HG02938 (cell line): ENCODE measurements around the gene BCAS3.

Experiments
- ATAC-seq: cut with Tn5 transposase; IDR thresholded peaks from one replicate; pipeline ENCODE4 v1.9.1; 2021; ENCODE audit warnings: mild to moderate bottlenecking, moderate library complexity; ENCODE audit not compliant: unreplicated experiment

BCAS3 gene

DNA sequence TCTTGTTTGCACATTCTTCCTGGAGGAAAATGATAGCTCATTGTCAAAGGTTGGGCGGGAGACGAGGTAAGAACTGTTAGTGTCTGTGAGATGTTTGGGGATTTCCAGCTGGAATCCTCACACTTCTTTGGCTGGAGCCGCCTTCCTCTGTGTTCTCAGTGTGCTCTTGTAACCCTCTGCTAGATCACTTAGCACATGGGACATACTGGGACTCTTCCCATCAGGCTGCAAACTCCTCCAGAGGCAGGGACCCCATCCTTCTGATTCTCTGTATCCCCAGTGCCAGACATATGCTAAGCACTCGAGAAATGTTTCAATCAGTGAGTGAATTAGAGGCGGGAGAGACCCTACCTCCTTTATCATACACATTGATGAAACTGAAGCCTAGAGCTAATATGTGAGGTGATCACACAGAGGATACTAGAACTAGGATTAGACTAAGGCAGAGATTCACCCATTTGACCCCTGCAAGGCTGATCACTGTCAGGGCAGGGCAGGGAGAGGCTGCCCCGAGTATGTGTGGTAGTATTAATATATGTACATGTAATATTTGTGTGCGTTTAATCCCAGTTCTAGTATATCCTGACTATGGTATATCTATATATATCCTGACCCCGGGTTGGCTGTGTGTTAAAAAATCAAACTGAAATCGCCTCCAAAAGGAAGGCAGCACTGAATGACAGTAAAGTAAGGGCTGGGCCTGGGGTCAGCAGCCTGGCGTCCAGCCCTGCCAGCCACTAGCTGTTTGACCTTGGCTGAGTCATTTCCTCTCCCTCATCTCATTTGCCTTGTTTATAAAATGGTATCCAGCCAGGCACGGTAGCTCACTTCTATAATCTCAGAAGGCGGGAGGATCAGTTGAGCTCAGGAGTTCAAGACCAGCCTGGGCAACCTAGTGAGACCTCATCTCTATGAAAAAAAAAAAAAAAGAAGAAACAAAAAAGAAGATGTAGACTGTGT, 646.5 kb downstream of the BCAS3 start:
- ATAC-seq, result no peak

DNA sequence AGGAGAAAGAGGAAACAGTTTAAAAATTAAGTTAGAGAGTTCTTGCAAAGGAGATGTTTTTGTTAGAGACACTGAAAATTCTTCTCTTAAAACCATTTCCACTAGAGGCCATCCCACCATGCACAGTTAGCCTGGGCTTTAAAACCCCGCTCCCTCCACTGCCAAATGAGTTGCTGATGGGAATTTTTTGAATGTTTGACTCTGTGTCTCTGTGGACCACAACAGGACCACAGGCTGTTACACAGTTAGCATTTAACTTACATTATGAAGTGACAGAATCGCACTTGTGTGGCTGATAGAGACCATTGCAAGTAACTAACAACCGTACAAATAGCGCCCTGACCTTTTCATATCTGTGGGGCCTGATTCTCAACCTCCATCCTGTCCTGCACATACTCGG, 647.3 kb downstream of the BCAS3 start:
- ATAC-seq, result no peak

DNA sequence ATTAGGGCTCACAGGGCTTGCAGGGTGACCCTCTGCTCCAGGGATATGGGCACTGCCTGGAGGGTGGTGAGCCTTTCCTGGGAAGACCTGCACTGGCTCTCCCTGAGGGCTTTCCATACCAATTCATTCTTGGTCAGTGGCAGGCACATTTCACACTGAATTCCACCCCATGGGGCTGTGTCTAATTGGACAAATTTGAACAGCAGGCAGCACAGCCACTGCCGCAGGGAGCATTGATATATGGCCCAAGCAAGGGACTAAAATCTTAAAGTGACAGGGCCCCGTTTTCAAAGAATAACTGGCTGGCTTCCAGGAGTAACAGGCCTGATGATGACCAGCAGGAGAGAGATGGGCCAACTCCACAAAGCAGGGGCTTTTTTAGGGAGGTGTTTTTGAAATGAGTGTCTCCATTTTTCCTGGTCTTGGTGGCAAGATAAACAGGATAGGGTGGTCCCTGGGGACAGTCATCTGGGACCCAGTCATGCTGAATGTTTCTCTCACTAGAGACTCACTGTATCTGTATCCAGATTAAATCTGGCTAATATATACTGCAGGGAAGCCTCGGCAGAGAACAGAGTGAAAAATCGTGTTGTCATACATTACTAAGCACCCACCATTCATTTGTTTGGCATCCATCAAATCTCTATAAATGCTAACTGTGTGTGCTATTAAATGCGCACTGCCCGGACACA, 647.9 kb downstream of the BCAS3 start:
- no peak for ATAC-seq

DNA sequence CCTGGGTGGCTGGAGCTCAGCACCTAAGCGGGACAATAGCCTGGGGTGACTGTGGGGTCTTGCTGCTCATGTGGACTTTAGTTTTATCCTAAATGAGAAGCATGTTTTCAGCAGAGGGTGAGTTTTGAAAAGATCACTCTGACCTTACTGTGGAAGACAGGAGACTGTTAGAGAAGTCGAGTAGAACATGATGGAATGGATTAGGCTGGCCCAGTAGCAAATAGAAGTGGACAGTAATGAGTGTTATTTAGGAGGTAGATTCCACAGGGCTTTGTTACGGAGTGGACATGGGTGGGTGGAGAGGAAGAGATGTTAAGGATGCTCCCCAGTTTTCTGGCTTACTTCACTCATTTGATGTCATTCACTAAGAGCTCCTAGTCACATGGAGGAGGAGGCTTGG, 648.7 kb downstream of the BCAS3 start:
- ATAC-seq, result no peak

DNA sequence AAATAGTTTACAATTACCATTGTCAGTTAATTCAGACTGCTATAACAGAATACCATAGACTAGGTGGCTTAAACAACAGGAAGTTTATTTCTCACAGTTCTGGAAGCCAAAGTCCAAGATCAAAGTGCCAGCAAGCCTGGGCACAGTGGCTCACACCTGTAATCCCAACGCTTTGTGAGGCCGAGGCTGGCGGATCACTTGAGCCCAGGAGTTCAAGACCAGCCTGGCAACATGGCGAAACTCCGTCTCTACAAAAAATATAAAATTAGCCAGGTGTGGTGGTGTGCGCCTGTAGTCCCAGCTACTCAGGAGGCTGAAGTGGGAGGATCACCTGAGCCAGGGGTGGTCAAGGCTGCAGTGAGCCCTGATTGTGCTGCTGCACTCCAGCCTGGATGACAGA, 650.7 kb downstream of the BCAS3 start:
- no peak for ATAC-seq

DNA sequence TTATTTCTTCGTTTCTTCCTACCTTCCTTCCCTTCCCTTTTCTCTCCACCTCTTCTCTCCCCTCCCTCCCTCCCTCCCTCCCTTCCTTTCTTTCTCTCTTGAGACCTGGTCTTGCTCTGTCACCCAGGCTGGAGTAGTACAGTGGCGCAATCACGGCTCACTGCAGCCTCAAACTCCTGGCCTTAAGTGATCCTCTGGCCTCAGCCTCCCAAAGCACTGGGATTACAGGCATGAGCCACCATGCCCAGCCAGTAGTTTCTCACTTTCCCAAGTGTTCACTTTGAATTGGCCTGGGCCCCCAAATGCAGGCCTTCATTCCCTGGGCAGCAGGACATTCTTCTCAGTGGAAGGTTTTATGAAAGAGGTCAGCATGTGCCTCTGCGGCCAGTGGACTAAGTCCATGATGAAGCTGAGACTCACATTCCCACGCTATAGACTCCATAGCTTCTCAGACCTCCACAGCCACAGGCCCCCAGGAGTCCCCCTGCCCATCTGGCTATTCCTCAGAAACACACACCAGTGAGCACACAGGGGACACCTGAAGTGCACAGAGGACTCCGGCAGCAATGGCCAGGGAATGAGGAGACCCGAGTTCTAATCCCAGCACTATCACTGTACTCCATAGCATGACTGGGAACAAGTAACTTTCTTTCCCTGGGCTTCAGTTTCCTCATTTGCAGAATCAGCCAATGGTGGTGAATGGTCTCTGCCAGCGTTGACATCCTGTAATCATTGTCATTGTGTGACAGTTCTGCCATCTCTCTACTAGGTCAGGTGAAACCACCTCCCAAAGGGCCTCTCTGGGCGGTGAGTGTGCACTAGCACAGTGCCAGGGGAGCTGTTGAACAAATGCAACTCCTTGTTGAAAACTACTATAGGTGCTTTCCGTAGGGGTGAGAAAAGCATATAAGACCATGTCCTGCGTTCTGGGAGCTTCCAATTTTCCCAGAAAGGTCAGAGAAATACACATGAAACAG, 652.8 kb downstream of the BCAS3 start:
- no peak for ATAC-seq

DNA sequence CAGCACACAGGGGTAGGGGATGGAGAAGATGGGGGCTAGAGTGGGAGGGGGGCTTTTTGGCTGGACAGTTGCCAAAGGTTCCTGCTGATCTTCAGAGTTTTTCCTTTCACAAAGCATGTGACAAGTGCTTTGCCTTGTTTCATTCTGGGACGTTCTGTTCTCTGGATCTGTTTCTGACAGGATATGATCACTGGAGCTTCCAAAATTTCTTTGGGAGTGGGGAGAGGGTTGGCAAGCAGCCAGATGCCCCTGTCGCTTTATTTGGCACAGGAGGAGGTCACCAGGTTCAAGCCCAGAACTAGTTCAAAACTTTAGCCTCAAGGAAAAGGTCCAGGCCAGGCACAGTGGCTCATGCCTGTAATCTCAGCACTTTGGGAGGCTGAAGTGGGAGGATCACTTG, 653.5 kb downstream of the BCAS3 start:
- no peak for ATAC-seq

DNA sequence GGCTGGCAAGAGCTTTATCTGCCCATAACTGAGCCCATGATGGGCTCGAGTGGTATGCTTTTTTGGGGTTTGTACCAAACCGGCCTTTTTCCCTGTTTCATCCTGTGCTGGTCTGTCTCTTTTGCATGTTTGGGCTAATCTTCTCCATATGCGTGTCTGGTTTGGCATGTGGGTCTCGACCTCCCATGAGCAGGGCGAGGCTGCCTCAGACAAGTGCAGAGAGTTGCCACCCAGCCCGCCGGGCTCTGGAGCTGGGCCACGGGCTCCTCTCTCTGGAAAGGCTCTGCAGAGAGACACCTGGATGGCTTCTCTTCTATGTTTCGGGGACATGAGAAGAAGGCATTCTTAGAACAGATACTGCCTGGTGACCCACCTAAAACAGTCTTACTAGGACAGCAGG, 654.2 kb downstream of the BCAS3 start:
- no peak for ATAC-seq

DNA sequence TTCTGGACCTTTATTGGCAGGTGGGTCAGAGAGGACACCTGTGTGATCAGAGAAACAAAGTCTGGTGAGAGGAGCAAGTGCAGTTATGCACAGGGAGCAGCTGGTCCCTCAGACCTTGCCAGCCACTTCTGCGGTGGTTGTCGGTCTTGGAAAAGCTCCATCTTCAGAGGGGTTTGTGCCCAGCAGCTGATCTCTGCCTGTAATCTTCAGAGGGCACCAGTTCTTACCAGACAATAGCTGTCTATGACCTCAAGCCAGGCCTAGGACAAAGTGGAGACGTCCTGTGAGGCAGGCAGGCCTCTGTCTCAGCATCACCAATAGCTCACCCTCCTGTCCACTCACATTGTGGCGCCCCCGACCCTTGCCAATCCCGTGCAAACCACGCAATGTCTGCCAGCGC, 655.5 kb downstream of the BCAS3 start:
- no peak for ATAC-seq

DNA sequence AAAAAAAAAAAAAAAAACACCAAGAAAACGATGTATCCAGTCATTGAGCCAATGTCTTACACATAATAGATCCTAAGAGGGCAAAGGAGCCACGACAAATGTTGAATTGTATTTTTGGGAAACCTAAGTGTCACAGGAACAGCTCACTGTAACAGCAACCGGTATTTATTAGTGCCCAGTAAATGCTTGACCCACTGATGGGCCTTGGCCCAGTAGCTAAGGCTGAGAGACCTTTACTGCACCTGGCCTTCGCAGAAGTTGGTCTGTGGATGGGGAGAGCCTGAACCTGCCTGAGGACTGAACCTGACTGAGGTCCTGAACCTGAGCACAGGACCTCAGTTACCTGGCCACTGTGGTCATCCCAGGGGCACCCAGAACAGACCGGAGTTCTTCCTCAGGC, 657.0 kb downstream of the BCAS3 start:
- no peak for ATAC-seq

DNA sequence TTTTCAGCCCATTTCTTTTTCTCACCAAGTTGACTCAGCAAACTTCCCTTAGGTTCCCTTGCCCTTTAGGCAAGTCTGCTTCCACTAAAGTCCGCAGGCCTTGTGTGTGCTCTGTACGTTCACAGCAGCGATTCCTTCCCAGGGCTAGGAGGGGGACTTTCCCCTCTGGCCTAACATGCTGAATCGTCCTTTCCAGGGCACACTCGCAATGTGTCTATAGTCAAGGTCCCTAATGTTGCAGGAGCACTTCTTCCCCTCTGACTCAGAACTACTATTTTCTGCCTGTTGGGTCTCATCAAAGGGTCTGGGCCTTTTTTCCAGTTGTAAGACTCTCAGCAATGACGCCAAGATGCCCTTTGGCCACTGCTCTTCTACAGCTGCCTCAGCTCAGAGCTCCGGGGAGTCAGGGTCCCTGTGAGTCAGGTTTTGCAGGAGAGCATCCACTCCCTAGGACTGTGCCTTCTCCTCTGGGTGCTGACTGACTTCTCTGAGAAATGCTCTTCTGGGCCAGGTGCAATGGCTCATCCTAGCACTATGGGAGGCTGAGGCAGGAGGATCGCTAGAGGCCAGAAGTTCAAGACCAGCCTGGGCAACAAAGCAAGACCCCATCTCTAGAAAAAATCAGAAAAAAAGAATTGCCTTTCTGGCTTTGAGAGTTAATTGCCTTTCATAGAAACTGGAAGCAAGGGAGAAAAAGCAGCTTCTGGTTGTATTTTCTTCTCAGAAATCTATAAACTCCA, 657.6 kb downstream of the BCAS3 start:
- no peak for ATAC-seq

DNA sequence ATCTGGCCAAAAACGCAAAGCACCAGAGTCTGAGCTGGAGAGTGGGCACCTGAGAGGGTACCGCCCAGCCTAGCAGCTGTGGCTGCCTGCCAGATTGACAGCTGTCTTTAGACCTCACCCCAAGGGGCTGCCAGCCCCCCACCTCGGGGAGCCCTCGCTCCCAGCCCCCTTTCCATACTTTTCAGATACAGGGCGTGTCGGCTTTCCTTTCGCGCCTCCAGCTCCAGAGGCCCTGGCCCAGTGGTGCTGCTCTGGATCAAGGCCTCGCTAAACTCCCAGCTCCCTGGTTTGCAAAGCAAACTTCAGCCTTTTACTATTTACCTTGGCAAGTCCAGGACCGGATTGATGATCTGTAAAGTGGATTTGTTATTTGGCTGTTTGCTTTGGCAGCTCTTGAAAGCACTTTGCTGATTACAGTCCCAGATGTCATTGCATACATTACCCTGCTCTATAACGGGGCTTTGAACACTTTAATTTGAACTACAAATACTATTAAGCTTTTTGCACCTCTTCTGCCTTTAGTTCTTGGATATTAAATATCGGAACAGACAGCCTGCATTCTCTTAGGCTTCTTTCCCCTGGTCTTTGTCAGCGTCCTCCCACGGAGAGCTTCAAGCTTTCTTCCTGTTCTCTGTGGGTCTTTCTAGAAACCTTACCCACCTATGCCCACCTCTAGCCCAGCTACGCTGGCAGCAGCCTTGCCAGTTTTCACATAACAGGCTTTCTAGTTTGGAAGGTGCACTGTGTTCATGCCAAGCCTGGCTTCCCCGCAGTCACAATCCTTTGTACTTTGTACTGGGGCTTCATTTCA, 658.4 kb downstream of the BCAS3 start:
- ATAC-seq, result no peak

DNA sequence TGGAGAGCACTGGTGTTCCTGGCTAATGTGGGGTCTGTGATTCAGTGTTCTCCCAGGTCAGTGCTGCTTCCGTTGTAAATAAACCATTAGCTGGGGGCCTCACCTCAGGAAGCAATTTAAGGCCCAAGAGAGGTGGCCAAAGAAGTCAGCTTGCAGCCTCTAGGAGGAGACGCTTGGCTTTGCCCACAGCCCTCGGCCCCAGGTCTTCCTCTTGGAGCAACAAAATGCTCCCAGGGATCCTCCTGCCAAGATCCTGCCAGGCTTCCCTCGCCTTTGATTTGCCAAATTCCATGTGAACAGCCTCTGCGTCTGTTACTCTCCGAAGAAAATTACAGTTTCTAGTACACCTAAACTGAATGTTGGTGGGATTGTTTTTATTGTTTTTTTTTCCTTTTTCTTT, 659.6 kb downstream of the BCAS3 start:
- no peak for ATAC-seq

DNA sequence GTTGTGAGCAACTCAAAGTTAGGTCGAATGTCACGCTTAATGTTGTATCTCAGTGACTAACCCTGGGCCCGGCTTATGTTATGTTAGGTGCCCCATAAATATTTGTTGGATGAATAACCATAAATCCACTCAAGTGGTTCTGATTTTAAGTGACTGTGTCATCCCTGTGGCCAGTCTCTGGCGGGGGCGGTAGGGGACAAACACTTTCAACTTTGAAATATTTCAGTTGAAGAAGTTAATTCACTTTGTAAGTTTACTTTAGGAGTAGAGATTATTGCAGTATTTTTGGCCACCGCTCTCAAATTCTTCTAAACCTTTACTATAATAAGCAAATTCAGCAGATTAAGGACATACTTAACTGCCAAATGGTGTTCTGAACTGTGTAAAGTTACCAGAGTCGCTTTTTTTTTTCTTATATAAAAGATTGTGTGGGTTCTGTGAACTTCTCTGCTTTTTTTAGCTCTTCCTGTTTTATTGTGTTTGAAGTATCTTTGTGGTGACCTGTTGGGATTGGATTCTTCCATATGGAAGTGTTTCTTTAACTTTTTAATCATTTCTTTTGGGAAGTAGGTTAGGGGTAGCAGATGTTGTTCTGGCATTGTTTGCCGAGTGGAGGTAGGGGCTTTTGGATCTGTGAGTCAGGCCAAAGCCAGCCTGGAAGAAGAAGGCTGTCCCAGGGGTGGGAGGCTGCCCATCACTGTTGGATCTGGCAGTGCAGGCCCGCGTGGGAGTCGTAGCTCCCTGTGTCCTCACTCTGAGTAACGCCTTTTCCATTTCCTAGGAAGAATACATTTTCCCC, 660.5 kb downstream of the BCAS3 start:
- ATAC-seq, result no peak

DNA sequence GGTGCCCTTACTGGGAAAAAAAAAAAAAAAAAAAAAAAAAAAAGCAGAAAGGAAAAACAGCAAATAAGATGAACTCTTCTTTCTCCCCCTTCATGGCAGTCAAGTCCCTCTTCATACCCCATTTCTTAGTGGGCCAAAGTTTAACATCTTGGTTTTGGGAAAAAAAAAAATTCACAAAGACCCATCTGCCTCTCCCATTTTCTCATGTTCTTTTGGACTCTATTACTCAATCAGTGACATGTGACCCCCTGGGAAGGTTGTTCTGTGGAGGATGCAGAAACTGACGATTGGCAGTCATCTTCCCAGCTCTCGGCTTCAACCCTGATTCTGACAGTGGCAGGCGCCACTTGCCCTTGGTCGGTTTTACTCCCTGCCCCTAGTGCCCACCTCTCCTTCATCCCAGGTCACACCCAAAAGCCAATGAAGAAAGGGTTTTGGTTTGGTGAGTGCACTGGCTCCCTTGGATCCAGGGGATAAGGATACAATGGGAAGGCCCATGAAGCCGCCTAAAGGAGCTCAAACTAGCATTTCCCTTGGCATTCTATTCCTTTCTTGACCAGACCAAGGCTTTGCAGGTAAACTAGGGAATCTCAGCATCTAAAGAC, 661.3 kb downstream of the BCAS3 start:
- no peak for ATAC-seq

DNA sequence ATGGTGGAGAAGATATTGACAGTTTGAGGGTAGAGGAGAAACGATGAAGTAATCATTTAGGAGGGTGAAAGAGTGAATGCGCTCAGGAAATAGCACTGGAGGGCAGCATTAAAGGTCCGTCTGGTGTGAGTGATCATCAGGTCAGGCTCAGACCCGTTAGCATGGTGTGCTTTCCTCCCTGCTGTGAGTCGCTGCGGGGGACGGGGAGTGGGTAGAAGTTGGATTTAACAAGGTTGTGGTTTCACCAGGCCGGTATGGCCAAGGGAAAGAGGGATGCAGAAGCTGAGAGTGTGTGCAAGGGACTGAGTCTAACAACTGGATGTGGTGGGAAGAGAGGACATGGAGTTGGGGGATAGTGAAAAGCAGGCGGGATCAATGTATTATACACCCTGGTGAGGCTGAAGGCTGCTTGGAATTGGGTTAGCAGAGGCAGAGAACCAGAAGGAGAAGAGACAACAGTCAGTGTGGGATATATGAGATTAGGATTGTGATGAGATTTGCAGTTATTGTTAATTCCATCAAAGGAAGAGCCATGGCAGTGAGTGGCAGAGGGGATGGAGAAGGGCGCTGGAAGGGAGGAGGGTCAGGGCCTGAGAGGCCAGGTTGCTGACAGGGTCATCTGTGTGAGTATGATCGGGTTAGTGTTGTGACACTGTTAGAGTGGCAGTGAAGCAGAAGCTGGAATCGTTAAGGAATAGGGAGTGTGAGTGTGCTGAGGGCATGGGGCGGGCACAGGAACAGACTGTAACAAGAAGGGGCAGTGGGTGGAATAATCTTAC, 663.0 kb downstream of the BCAS3 start:
- ATAC-seq, result no peak

DNA sequence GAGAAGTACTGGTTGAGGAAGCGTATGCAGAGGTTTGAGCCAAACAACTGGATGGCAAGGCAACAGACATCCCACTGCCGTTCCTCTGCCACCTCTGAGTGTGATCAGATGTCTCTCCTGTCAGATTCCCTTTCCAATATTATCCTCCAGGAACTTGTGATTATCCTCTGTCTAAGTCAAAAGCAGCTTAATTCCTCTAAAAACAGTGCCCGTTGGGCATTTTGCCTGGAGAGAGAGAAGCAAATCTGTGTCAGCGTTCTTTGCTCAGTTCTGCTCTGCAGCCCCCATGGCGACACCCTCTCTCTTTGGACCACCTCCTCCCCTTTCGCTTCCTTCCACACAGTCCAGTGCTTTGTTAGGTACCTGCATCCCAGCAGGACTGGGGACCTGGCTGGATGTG, 665.9 kb downstream of the BCAS3 start:
- ATAC-seq, result no peak

DNA sequence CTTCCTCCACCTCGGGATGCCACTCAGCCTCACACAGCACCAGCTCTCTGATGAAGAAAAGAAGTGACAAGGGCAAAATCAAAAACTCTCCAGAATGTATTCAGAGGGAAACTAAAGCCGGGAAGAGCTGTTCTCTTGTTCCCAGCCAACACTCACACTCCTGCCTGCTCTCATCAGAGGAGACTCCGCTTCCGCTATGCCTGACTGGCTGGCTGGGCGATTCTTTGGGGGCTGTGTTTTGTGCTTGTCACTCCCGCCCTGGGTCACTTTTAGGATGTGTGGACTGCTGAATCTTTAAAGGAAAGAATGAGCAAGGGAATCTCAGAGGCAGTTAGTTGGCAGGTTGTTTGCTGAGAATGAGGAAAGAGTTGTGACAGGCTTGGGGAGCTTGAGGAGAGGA, 667.4 kb downstream of the BCAS3 start:
- ATAC-seq, result no peak
